Kidney epithelial cell (primary cell): ENCODE measurements around the gene MED16. TPM values are rescaled to one million over a fixed set of nuclear protein-coding genes. Genes with fewer than 3 reads are reported as not detected.

Source experiments
- DNase-seq: peaks from one replicate; pipeline ENCODE4 v3.0.0-alpha.2; 2010; ENCODE audit warnings: low read depth
- H3K27me3 ChIP-seq: 2 replicates; pipeline ENCODE4 v1.6.0; 2011; ENCODE audit warnings: low read length; ENCODE audit not compliant: control insufficient read depth, insufficient read depth
- H3K36me3 ChIP-seq: 2 replicates; pipeline ENCODE4 v1.5.1; 2011; ENCODE audit warnings: low read length; ENCODE audit not compliant: control insufficient read depth, insufficient read depth
- H3K4me3 ChIP-seq: 2 replicates; pipeline ENCODE4 v1.5.1; 2011; ENCODE audit warnings: low read depth, mild to moderate bottlenecking, control low read depth, low read length
- CTCF ChIP-seq: IDR thresholded peaks from 2 replicates; pipeline ENCODE4 v1.5.1; 2011; ENCODE audit warnings: mild to moderate bottlenecking, moderate library complexity, low read length, control low read depth, inconsistent platforms; ENCODE audit not compliant: insufficient read depth, poor library complexity, severe bottlenecking
- total RNA-seq: library from RNA; depleted of rRNA; stranded (reverse); fragments of >200 nt; gene quantifications from 2 replicates; pipeline ENCODE4 v1.2.3, GENCODE V29; 2015

MED16 gene
- total RNA-seq, 1 donor from 2014 or later = 40.1 TPM

GRCh38 chr19:867855-868457, 25.0 kb downstream of the MED16 start:
- H3K27me3 ChIP-seq = no peaks in the 10 kb centered on the region
- DNase-seq = no peak
- no peak overlapping the region for H3K4me3 ChIP-seq
- H3K36me3 ChIP-seq = peaks cover 1% of the 10 kb centered on the region
- TF ChIP-seq CTCF = no peak

GRCh38 chr19:867301-867793, 25.6 kb downstream of the MED16 start:
- DNase-seq = no peak
- H3K27me3 ChIP-seq = peaks cover 2% of the 10 kb centered on the region
- TF ChIP-seq CTCF = no peak
- no peak overlapping the region for H3K4me3 ChIP-seq
- H3K36me3 ChIP-seq = peaks cover 1% of the 10 kb centered on the region

GRCh38 chr19:866769-867300, 26.2 kb downstream of the MED16 start:
- no peak overlapping the region for H3K4me3 ChIP-seq

GRCh38 chr19:863315-863620, 29.7 kb downstream of the MED16 start:
- peaks cover 1% of the 10 kb centered on the region for H3K36me3 ChIP-seq
- no peak for TF ChIP-seq CTCF
- peaks cover 22% of the 10 kb centered on the region for H3K27me3 ChIP-seq
- H3K4me3 ChIP-seq = no peak overlapping the region
- no peak for DNase-seq

More at GRCh38 chr19:866769-867300, 26.2 kb downstream of the MED16 start:
- peaks cover 3% of the 10 kb centered on the region for H3K27me3 ChIP-seq
- peaks cover 1% of the 10 kb centered on the region for H3K36me3 ChIP-seq
- no peak for TF ChIP-seq CTCF
- no peak for DNase-seq

GRCh38 chr19:862581-863314, 30.2 kb downstream of the MED16 start:
- Histone ChIP-seq H3K4me3 (no peak overlapping the region), H3K27me3 (peaks cover 22% of the 10 kb centered on the region), H3K36me3 (no peaks in the 10 kb centered on the region)
- DNase-seq = no peak
- no peak for TF ChIP-seq CTCF
